GM18861 (cell line): ENCODE results near the gene ACYP1.

Experiments
- ATAC-seq: cut with Tn5 transposase; IDR thresholded peaks from one replicate; pipeline ENCODE4 v1.9.1; 2021; ENCODE audit not compliant: unreplicated experiment

ACYP1 gene

GRCh38 chr14:75063491-75064204 is at the start of gene ACYP1:
Gene ACYP1 (minus strand): TSS chr14:75064024. CDS start chr14:75063553, 471 bp downstream.
- peak; percentile 89 for ATAC-seq

DNA sequence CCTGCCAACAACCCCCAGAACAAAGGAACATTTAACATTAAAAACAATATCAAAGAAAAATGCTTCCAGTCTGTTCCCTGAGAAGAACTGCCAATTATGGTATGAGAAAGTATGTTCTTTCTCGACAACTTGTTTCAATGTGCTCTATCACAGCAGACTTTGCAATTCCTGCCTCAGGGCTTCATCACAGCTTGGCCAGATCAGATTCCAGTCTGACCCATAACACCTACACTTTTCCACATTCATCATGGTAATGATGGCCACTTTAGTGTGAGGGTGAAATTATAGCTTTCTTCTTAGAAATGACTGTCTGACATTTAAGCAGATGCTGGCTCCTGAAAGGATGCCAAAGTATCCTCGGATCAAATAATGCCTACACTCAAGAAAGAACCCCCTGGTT is 46.1 kb upstream of the ACYP1 start:
- no peak for ATAC-seq

DNA sequence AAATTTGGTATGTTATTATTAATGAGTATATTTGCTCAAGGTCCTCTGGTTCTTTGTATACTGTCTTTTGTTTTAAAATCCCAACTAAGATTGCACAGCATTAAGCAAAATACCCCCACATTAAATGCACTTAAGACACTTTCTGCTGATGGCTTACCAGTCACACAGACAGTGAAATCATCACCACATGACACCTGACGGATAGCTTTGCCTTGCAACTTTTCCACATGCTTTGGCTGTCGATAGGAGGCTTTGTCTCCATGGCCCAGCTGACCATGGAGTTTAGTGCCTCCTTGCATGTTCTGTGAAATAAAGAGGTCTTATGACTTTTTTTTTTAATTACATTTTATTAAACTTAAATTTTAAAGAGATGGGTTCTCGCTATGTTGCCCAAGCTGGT is 43.4 kb upstream of the ACYP1 start:
- no peak for ATAC-seq

DNA sequence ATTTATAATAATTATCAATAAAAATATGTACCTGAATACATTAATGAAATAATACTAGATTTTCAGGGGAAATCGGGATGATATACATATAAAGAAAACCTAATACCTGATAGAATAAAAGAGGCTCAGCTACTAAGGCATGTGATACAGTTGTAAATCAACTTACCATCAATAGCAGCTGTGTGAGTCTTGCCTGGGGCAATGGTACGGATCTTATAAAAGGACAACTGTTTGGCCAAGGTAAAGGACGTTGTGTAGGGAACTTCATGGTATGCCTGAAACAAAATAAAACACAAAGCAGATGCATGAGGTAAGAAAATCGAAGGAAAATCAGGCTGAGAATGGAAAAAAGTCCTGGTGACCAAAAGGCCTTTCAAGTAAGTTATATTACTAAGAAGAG is 37.7 kb upstream of the ACYP1 start:
- ATAC-seq: no peak

GRCh38 chr14:75098682-75099081 is 34.9 kb upstream of the ACYP1 start:
- ATAC-seq: no peak

DNA sequence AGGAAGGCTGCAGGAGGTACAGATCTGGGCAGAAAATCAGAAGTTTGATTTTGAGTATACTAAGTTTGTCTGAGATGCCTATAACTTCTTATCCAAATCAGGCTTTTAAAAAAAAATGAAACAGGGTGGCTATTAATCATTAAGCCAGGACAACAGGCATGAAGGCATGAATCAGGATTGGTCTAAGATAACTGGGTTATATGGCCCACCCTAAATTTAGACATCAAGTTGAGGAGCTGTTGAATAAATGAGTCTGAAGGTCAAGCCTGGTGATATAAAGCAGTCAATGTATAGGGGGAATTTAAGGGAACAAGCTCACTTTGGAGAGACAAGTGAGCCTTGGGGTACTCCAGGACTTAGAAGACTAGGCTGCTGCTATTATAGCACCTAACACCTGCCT is 34.4 kb upstream of the ACYP1 start:
- no peak for ATAC-seq

DNA sequence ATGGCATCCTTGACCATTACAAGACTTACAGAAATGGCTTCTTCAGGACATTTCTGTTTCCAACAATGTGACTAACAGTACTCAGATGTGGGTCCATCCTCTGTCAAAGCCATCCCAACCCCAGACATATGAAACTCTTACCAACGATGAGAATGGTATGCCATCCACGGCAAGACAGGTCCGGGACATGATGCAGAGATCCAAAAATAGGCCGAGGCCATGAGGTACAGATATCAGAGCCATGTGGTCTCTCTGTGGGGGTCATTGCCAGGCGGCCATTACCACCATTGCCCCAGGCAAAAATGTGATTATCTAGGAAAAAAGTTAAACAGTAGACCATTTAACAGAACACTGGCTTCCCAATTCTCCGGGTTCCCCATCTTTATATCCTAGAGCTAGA is 33.1 kb upstream of the ACYP1 start:
- no peak for ATAC-seq

GRCh38 chr14:75095690-75096089 is 31.9 kb upstream of the ACYP1 start:
- ATAC-seq: no peak

DNA sequence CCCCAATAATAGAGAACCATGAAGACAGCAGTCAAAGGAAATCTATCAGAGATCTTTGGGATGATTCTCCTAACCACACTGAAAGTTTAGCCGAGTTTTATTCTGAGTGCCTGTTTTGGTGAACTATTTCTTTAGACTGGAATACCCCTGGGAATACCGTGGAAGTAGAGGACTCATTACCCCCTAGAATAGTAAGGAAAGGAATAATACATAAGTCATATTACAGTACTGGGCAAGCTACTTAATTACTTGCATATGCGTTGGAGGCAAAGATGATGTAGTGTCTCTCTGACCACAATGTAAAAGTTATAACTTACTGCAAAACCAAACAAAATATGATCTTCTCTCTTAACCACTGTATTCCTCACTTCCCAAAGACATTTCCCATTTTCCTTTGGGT is 31.1 kb upstream of the ACYP1 start:
- ATAC-seq: no peak

GRCh38 chr14:75092698-75093097 is 28.9 kb upstream of the ACYP1 start:
- no peak for ATAC-seq

GRCh38 chr14:75091251-75091650 is 27.4 kb upstream of the ACYP1 start:
- no peak for ATAC-seq

- no peak for ATAC-seq
Observed at GRCh38 chr14:75090353-75090752, 26.5 kb upstream of the ACYP1 start.

GRCh38 chr14:75088566-75089373 is 24.9 kb upstream of the ACYP1 start:
- no peak for ATAC-seq

GRCh38 chr14:75088153-75088552 is 24.3 kb upstream of the ACYP1 start:
- no peak for ATAC-seq

DNA sequence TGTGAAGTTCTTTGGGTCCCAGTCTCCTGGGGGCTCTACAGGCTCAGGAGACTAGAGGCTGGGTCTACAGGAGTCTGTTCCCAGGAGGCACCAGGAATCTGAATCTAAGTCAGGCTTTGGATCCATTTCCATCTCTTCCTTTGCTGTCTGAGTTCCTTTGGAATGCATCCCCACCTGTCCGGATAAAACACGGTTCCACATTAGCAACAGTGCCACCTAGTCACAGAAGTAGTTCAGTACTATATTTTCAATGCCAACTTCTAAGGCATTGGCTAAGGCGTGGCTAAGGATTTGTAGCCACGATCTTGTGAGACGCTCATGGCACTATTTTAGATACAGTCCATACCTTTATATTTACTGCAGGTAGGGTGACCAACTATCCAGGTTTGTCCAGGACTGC is 20.7 kb upstream of the ACYP1 start:
- no peak for ATAC-seq

DNA sequence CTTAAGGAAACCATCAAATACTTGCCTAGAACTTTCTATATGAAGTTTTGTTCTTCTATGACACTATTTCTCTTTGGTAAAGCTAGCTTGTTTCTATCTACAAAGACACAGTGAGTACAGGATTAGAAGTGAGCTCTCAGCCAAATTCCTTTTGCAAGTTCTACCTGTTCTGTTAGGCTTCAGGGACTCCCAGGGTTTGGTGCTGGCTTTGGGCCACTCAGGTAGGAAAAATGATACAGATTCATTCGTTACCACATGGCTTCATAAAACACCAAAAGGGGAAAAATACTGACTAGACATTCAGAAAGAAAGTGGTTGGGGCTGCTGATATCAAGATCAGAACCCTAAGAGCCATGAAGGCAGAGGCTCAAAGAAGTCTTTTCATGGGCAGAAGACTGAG is 19.4 kb upstream of the ACYP1 start:
- ATAC-seq: no peak

DNA sequence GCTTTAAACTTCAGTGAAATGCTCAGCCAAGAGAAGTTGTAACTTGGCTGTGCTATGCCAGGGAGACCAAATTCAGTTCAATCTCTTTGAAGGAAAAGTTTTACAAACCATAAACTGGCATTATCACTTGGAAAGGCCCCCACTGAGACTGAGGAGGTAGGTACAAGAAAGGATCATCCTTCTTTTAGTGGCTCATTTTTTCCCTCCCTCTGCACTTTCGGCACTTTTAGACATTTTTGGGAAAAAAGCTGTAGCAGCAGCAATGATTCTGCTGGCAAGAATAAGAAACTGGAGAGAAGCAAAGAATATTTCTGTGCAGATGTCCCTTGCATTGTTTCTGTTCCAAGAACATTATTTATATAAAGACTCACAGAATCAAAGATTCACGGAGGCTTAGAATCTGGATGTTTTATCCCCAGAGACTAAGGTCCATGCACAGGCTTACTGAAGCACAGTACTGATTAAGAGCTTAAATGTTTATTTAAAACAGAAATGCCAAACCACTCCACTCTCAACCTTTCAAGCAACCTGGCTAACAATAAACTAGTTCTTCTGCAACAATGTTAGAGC is 17.9 kb upstream of the ACYP1 start:
- no peak for ATAC-seq

- ATAC-seq: no peak
Observed at GRCh38 chr14:75079521-75079920, 15.7 kb upstream of the ACYP1 start.

DNA sequence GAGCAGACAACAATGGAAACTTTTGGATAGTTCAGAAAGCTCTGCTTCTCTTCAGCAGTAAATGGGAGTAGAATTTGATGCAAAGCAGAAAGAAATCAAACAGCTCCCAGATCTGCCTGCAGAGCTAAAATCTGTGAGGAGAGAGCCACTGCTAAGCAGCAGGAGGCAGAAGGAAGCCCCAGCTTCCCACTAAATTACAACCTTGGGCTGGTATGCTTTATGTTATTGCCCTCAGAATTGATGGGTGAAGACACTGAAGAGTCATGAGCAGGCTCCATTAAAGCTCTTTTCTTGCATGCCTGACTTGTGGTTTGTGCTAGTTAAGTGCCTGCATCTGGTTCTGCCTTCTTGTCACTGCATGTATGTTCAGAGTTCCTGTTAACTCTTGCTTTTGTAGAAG is 14.0 kb upstream of the ACYP1 start:
- no peak for ATAC-seq

DNA sequence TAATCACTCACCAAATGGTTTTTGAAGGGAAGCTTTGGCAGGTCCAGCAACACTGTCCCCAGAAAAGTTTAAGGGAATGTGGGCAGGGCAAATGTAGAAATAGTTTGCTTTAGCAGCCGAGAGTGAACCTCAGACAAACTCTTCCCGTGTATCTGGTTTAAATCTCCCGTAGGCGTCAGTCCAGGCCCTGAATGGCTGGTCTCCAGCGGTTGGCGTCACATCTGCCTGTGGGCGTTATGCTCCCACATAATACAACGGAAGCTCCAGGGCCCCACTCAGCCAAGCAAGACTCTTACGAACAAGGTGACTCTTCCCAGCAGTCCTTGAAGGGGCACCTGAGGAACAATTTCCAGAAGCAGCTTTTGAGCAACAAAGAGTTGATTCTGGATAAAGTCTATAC is 6.6 kb upstream of the ACYP1 start:
- no peak for ATAC-seq

DNA sequence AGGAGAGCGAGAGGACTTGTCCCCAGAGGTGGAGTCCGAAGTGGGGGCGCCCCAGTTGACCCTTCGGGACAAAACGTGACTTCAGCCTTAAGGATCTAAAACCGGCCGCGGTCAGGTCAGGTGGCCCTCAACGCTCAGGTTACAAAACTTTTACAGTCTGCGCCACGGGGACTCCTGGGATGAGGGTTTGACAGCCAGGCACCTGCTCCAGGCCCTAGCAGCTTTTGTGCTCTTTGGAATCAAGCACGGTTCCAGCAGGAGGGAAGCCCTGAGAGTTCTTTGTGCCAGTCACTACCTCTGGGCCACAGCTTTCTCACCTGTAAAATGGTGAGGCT is 6.0 kb upstream of the ACYP1 start:
- no peak for ATAC-seq

DNA sequence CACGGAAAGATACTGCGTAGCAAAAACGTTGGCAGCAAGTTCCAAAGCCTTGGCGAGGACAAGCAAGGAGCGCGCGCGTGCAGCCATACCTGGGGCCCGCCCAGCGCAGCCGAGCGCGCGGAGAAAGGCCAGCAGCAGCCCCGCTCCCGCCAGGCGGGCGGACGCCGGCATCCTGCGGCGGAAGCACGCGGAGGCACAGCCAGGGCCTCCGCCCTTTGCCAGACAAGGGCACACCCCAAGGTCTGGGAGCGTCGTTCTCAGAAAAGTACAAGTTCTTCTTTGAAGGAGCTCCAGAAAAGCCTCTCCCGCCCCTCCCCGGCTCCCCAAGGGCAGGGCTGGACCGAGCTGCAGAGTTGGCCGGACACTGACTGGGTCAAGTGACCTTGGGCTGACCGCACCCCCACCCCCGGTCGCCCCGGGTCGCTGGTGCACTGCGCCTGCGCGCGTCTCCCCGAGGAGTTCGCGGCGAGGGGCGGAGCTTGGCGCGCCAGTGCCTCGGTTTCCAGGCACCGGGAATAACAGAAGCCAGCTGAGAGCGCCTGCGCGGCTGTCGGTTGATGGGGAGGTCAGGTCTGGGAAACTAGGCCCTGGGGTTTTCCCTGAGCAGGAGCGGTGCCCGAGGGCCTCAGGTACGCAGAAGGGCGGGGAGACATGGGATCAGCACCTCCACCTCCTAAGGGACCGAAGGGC is 5.4 kb upstream of the ACYP1 start, which contains the start of gene ZC2HC1C:
Gene ZC2HC1C, plus strand, starts transcription at position 521 of the 690 bp plus-strand sequence. CDS start 933 bp downstream, outside the sequence.
- ATAC-seq: no peak
